K562 (cell line): ENCODE data around the gene VPS18. TPM values are rescaled to one million over a fixed set of nuclear protein-coding genes. Genes with fewer than 3 reads are reported as not detected.

ENCODE experiments used
- GATAD2B ChIP-seq: fragments of 450-650 bp; IDR thresholded peaks from 2 replicates; pipeline ENCODE4 v1.6.1; 2017; ENCODE audit warnings: mild to moderate bottlenecking, borderline replicate concordance
- HMG20A ChIP-seq: fragments of 450-650 bp; formaldehyde crosslinking; conservative IDR thresholded peaks from 2 replicates; pipeline ENCODE4 v1.4.0; 2020; ENCODE audit warnings: mild to moderate bottlenecking, mixed read lengths
- KAT7 ChIP-seq: sonication (generic); formaldehyde crosslinking; IDR thresholded peaks from 2 replicates; pipeline ENCODE4 v1.8.0; 2022; ENCODE audit warnings: missing genetic modification reagents, mild to moderate bottlenecking, borderline replicate concordance
- MGA ChIP-seq: fragments of 450-650 bp; IDR thresholded peaks from 2 replicates; pipeline ENCODE4 v1.6.1; 2016; ENCODE audit warnings: mild to moderate bottlenecking, moderate library complexity
- MYBL2 ChIP-seq, 2 experiments: fragments of 450-650 bp in 1 of 2; sonication (generic) in 1 of 2; formaldehyde crosslinking in 1 of 2; IDR thresholded peaks; 2 replicates each; pipeline versions ENCODE4 v1.6.1 to v1.8.1; 2017 to 2022; ENCODE audit warnings: borderline replicate concordance in 1 of 2, inconsistent platforms in 1 of 2, low read depth in 1 of 2, mild to moderate bottlenecking in 1 of 2, missing genetic modification reagents in 1 of 2, moderate library complexity in 1 of 2
- NFIC ChIP-seq: fragments of 450-650 bp; IDR thresholded peaks from 2 replicates; pipeline ENCODE4 v1.6.1; 2017; ENCODE audit warnings: mild to moderate bottlenecking, inconsistent platforms
- NRF1 ChIP-seq, 2 experiments: fragments of 450-650 bp; IDR thresholded peaks in 1 of 2; conservative IDR thresholded peaks in 1 of 2; 2 replicates each; pipeline ENCODE4 v1.6.1; 2014; ENCODE audit warnings: mild to moderate bottlenecking in 2 of 2
- PTTG1 ChIP-seq: fragments of 450-650 bp; IDR thresholded peaks from 2 replicates; pipeline ENCODE4 v1.6.1; 2016; ENCODE audit warnings: low read depth, mild to moderate bottlenecking, missing genetic modification characterization, missing compliant biosample characterization
- RFX7 ChIP-seq: fragments of 250-450 bp; sonication (Bioruptor Pico); IDR thresholded peaks from 2 replicates; pipeline ENCODE4 v1.5.1; 2021; ENCODE audit warnings: mild to moderate bottlenecking
- SAFB2 ChIP-seq: fragments of 200-400 bp; formaldehyde crosslinking; IDR thresholded peaks from 2 replicates; pipeline ENCODE4 v1.6.1; 2018; ENCODE audit warnings: borderline replicate concordance, low read length, low read depth, moderate library complexity; ENCODE audit not compliant: severe bottlenecking
- SPI1 ChIP-seq: IDR thresholded peaks from 2 replicates; pipeline ENCODE4 v1.6.1; 2011; ENCODE audit warnings: low read depth, low read length, control low read depth, borderline replicate concordance
- SUPT5H ChIP-seq: fragments of 450-650 bp; IDR thresholded peaks from 2 replicates; pipeline ENCODE4 v1.6.1; 2016
- ZNF354B ChIP-seq: fragments of 250-450 bp; sonication (Bioruptor Pico); IDR thresholded peaks from 2 replicates; pipeline ENCODE4 v1.4.0; 2020
- ZNF75A ChIP-seq: fragments of 450-650 bp; formaldehyde crosslinking; IDR thresholded peaks from 2 replicates; pipeline ENCODE4 v1.4.0; 2020; ENCODE audit warnings: mild to moderate bottlenecking
- polyA plus RNA-seq, 8 experiments: library from polyadenylated mRNA; depleted of rRNA in 4 of 8; stranded (reverse) in 5 of 8; unstranded in 3 of 8; fragments of >200 nt; fragmentation: Nextera tagmentation in 2 of 8; fragmentation: Illumina TruSeq in 1 of 8; extraction: Ambion mirVana in 2 of 8; extraction: Trizol in 1 of 8; gene quantifications; 2 replicates each; pipeline versions ENCODE4 v1.2.1 to v1.2.3, GENCODE V29; 2011 to 2014; ENCODE audit warnings: inconsistent platforms in 1 of 8, missing spikeins in 1 of 8
- total RNA-seq, 7 experiments: library from RNA; depleted of rRNA in 6 of 7; stranded (reverse); fragments of >200 nt in 6 of 7; fragmentation: Illumina TruSeq in 2 of 7; extraction: Trizol in 2 of 7; gene quantifications; 2 replicates each; pipeline versions ENCODE4 v1.2.1 to v1.2.3, GENCODE V29; 2011 to 2021; ENCODE audit warnings: low replicate concordance in 1 of 7

Gene VPS18
- total and polyA plus RNA-seq, 9 of the 15 experiments (the other 6 are each of a cell fraction or from before 2014, with no cell fraction given) = 0.73 to 19.9 (median 8.5) TPM

GRCh38 chr15:40845511-40846284 is 48.6 kb upstream of the VPS18 start (continued):
- TF ChIP-seq MGA = no peak
- no peak for TF ChIP-seq KAT7 (CRISPR knock-in tag)
- TF ChIP-seq NRF1 (conservative IDR thresholded peaks at IDR 0.05 in 1 of 2, IDR thresholded peaks at IDR 0.05 in 1 of 2) = peak; percentile 76 to 79
- TF ChIP-seq GATAD2B = no peak
- TF ChIP-seq PTTG1 (tag) = no peak
- no peak for TF ChIP-seq ZNF354B (CRISPR knock-in tag)
- TF ChIP-seq SAFB2 = no peak
- no peak for TF ChIP-seq ZNF75A (CRISPR knock-in tag)
- no peak for TF ChIP-seq MYBL2 (IDR thresholded peaks at IDR 0.05; ENCODE audit: low read depth)
- TF ChIP-seq MYBL2 (CRISPR knock-in tag; IDR thresholded peaks at IDR 0.05; ENCODE audit: borderline replicate concordance) = no peak
- TF ChIP-seq HMG20A = no peak
- TF ChIP-seq NFIC = no peak
- TF ChIP-seq SPI1 = peak; percentile 14; the same call in 1 of the 2 replicates
- TF ChIP-seq RFX7 (CRISPR knock-in tag) = no peak
- no peak for TF ChIP-seq SUPT5H
